Endothelial cell of umbilical vein (primary cell): Measurements from ENCODE around the gene ZBTB48. TPM values are rescaled to one million over a fixed set of nuclear protein-coding genes. Genes with fewer than 3 reads are reported as not detected.

ENCODE experiments used
- BruUV-seq: library from RNA; stranded (reverse); fragments of 400-500 nt; replicated peaks from 2 replicates; lab custom pipeline; 2021; lab: Mats Ljungman, UMichigan
- CTCF ChIA-PET: fragments of 300-600, 350-600 bp; sonication (Branson Sonifier 250); formaldehyde crosslinking; loops from one replicate; lab custom pipeline; 2021; ENCODE audit warnings: antibody characterized with exemption, inconsistent platforms; lab: Charles Lee
- POLR2A ChIA-PET: fragments of 300-600, 350-600 bp; sonication (Branson Sonifier 250); formaldehyde crosslinking; loops from one replicate; lab custom pipeline; 2021; ENCODE audit warnings: antibody characterized with exemption, inconsistent platforms; lab: Charles Lee
- DNase-seq: peaks from one replicate; pipeline ENCODE4 v3.0.0-alpha.2; 2011; ENCODE audit warnings: low read depth, low spot score
- FAIRE-seq: peaks from 2 replicates; lab custom pipeline; 2011; peaks lifted over from hg19 to GRCh38; lab: Jason Lieb, UNC
- H2AFZ ChIP-seq: 2 replicates; pipeline ENCODE4 v1.6.0; 2012; ENCODE audit warnings: low read depth, low read length, control low read depth, inconsistent platforms
- H3K27ac ChIP-seq: 2 replicates; pipeline ENCODE4 v1.5.1; 2011; ENCODE audit warnings: low read depth, mild to moderate bottlenecking, control low read depth, low read length, moderate library complexity; ENCODE audit not compliant: insufficient read depth
- H3K27me3 ChIP-seq, 2 experiments: 2 replicates each; pipeline versions ENCODE4 v1.6.0 to v1.6.1; 2011; ENCODE audit warnings: low read length in 2 of 2, mixed read lengths in 1 of 2; ENCODE audit not compliant: control insufficient read depth in 2 of 2, insufficient read depth in 2 of 2
- H3K36me3 ChIP-seq, 2 experiments: 2 replicates in 1 of 2; 3 replicates in 1 of 2; pipeline ENCODE4 v1.5.1; 2011; ENCODE audit warnings: low read length in 2 of 2, mild to moderate bottlenecking in 1 of 2, moderate library complexity in 1 of 2; ENCODE audit not compliant: control insufficient read depth in 2 of 2, insufficient read depth in 2 of 2; ENCODE audit errors: extremely low read depth in 1 of 2
- H3K4me1 ChIP-seq: 3 replicates; pipeline ENCODE4 v1.5.1; 2011; ENCODE audit warnings: mild to moderate bottlenecking, low read length; ENCODE audit not compliant: control insufficient read depth, insufficient read depth; ENCODE audit errors: extremely low read depth
- H3K4me2 ChIP-seq: 2 replicates; pipeline ENCODE4 v1.6.1; 2011; ENCODE audit warnings: low read length, control low read depth, mixed read lengths; ENCODE audit not compliant: insufficient read depth
- H3K4me3 ChIP-seq, 3 experiments: fragments of 200-600 bp in 1 of 3; sonication (generic), shearing (Covaris generic) in 1 of 3; replicated peaks in 1 of 3; 2 replicates each; pipeline ENCODE4 v1.5.1; 2011 to 2016; ENCODE audit warnings: control low read depth in 3 of 3, low read length in 3 of 3, mild to moderate bottlenecking in 2 of 3, inconsistent platforms in 1 of 3, low read depth in 1 of 3, moderate library complexity in 1 of 3; ENCODE audit not compliant: insufficient read depth in 1 of 3
- H3K79me2 ChIP-seq: 2 replicates; pipeline ENCODE4 v1.6.0; 2012; ENCODE audit warnings: low read length, inconsistent platforms; ENCODE audit not compliant: control insufficient read depth, insufficient read depth
- H3K9ac ChIP-seq: replicated peaks from 2 replicates; pipeline ENCODE3; 2011; ENCODE audit warnings: low read length, control low read depth; ENCODE audit not compliant: insufficient read depth; ENCODE audit errors: extremely low read depth
- H3K9me1 ChIP-seq: replicated peaks from 3 replicates; pipeline ENCODE4 v1.6.0; 2011; ENCODE audit warnings: mild to moderate bottlenecking, low read length; ENCODE audit not compliant: control insufficient read depth, insufficient read depth; ENCODE audit errors: extremely low read depth
- H3K9me3 ChIP-seq: replicated peaks from 2 replicates; pipeline ENCODE4 v1.5.1; 2012; ENCODE audit warnings: low read length, inconsistent platforms; ENCODE audit not compliant: control insufficient read depth, insufficient read depth
- H4K20me1 ChIP-seq: replicated peaks from 2 replicates; pipeline ENCODE3; 2011; ENCODE audit warnings: mild to moderate bottlenecking, low read length; ENCODE audit not compliant: control insufficient read depth, insufficient read depth; ENCODE audit errors: extremely low read depth
- CTCF ChIP-seq, 2 donors: IDR thresholded peaks; 1 replicate in 1 of 2; 2 replicates in 1 of 2; pipeline ENCODE4 v1.5.1; 2011; ENCODE audit warnings: low read length in 2 of 2, mild to moderate bottlenecking in 2 of 2, moderate library complexity in 2 of 2, control low read depth in 1 of 2, inconsistent platforms in 1 of 2, low read depth in 1 of 2; ENCODE audit not compliant: insufficient read depth in 1 of 2; ENCODE audit errors: extremely low read depth in 1 of 2
- EZH2 ChIP-seq: IDR thresholded peaks from 2 replicates; pipeline ENCODE4 v1.6.1; 2012; ENCODE audit warnings: borderline replicate concordance, low read depth, mild to moderate bottlenecking, moderate library complexity, low read length, inconsistent platforms; ENCODE audit not compliant: severe bottlenecking
- FOS ChIP-seq: IDR thresholded peaks from 2 replicates; pipeline ENCODE4 v1.6.1; 2011; ENCODE audit warnings: mild to moderate bottlenecking, low read length, moderate library complexity, borderline replicate concordance; ENCODE audit not compliant: insufficient read depth
- GATA2 ChIP-seq: IDR thresholded peaks from 2 replicates; pipeline ENCODE4 v1.7.0; 2011; ENCODE audit warnings: low read depth, mild to moderate bottlenecking, moderate library complexity, mixed read lengths, low read length; ENCODE audit not compliant: insufficient read length, insufficient read depth
- JUN ChIP-seq: IDR thresholded peaks from 2 replicates; pipeline ENCODE4 v1.6.1; 2011; ENCODE audit warnings: borderline replicate concordance, low read depth; ENCODE audit not compliant: insufficient read length, insufficient read depth
- MAX ChIP-seq: IDR thresholded peaks from 2 replicates; pipeline ENCODE4 v1.6.1; 2011; ENCODE audit not compliant: insufficient read depth, insufficient read length
- MYC ChIP-seq: IDR thresholded peaks from one replicate; pipeline ENCODE4 v1.6.1; 2011; ENCODE audit warnings: mild to moderate bottlenecking, low read depth, low read length
- POLR2A ChIP-seq: IDR thresholded peaks from 2 replicates; pipeline ENCODE4 v1.6.1; 2012; ENCODE audit warnings: low read depth, mild to moderate bottlenecking, control low read depth, low read length
- POLR2AphosphoS5 ChIP-seq: IDR thresholded peaks from 2 replicates; pipeline ENCODE4 v1.6.1; 2012; ENCODE audit warnings: low read depth, mild to moderate bottlenecking, control low read depth, low read length, moderate library complexity; ENCODE audit not compliant: insufficient read depth
- dilution Hi-C: fragments of 300-500 bp; cut with MboI; formaldehyde crosslinking; loops from one replicate; pipeline ENCODE4 v1.15.0; 2019; ENCODE audit warnings: low sequenced_read_pairs; ENCODE audit not compliant: extremely low pct_ligation_motif_present
- intact Hi-C: fragments of 100-400 bp; cut with micrococcal nuclease; formaldehyde crosslinking; loops from one replicate; pipeline ENCODE4 v1.10.0; 2022
- polyA plus RNA-seq, 4 experiments: library from polyadenylated mRNA; depleted of rRNA in 3 of 4; stranded (reverse) in 3 of 4; unstranded in 1 of 4; fragments of >200 nt; gene quantifications; 2 replicates each; pipeline versions ENCODE4 v1.2.1 to v1.2.3, GENCODE V29; 2011 to 2012; ENCODE audit warnings: missing spikeins in 1 of 4
- total RNA-seq: library from RNA; stranded (reverse); gene quantifications from 2 replicates; pipeline ENCODE4 v1.2.3, GENCODE V29; 2021

The ZBTB48 gene
- total and polyA plus RNA-seq, 2 donors (not counting 3 experiments of a cell fraction or from before 2014, with no cell fraction given), result 20.9 to 25.1 TPM

- Histone ChIP-seq H3K79me2 (no peaks in the 10 kb centered on the region), H3K4me1 (no peaks in the 10 kb centered on the region), H3K9ac (no peak overlapping the region), H3K9me1 (no peaks in the 10 kb centered on the region), H3K27me3 (peaks cover 5 to 22% of the 10 kb centered on the region in 2 experiments), H2AFZ (no peak overlapping the region), H3K27ac (no peak overlapping the region), H3K36me3 (no peaks in the 10 kb centered on the region), H3K9me3 (no peaks in the 10 kb centered on the region), H3K4me2 (no peak overlapping the region), H4K20me1 (no peaks in the 10 kb centered on the region), H3K4me3 (no peak overlapping the region)
- POLR2A ChIA-PET, result no interaction called here
- TF ChIP-seq GATA2 (no peak), CTCF (IDR thresholded peaks at IDR 0.05; ENCODE audit: extremely low read depth in 1 of 2, insufficient read depth in 1 of 2, low read depth in 1 of 2, low read length in 2 of 2) (no peak), MAX (no peak), JUN (no peak), FOS (no peak), EZH2 (no peak), MYC (no peak), POLR2A (no peak), POLR2AphosphoS5 (no peak)
- FAIRE-seq (no peak), DNase-seq (no peak)
- intact Hi-C loops, result no loop called here
- no TSS peak for BruUV-seq
- CTCF ChIA-PET, result interaction anchor here (1.3 kb wide), 1 partner anchor 14 kb away, joined by 3 read pairs; no protein-coding TSS in a partner anchor
- dilution Hi-C loops, result no loop called here
Measured at GRCh38 chr1:6569033-6569432, 10.8 kb upstream of the ZBTB48 start.
